PFSK-1 (cell line): ENCODE measurements around the gene DLG4.

ENCODE experiments used
- FOXP2 ChIP-seq: optimal IDR thresholded peaks from 2 replicates; pipeline ENCODE3; 2011; ENCODE audit warnings: borderline replicate concordance, control low read depth, inconsistent platforms; ENCODE audit not compliant: insufficient read depth; ENCODE audit errors: extremely low read length, extremely low read depth
- POLR2AphosphoS5 ChIP-seq: IDR thresholded peaks from 2 replicates; pipeline ENCODE4 v1.6.1; 2012; ENCODE audit warnings: low read depth, mild to moderate bottlenecking, control low read depth, low read length, moderate library complexity
- REST ChIP-seq, 2 experiments: IDR thresholded peaks; 2 replicates each; pipeline versions ENCODE4 v1.6.1 to v1.8.0; 2011 to 2012; ENCODE audit warnings: low read depth in 2 of 2, low read length in 2 of 2, control low read depth in 1 of 2, inconsistent platforms in 1 of 2, mild to moderate bottlenecking in 1 of 2, moderate library complexity in 1 of 2; ENCODE audit not compliant: insufficient read depth in 1 of 2
- SIN3A ChIP-seq: IDR thresholded peaks from 2 replicates; pipeline ENCODE4 v1.6.1; 2012; ENCODE audit warnings: mild to moderate bottlenecking, low read length, moderate library complexity, borderline replicate concordance; ENCODE audit not compliant: insufficient read depth
- TAF1 ChIP-seq: IDR thresholded peaks from 2 replicates; pipeline ENCODE4 v1.6.1; 2012; ENCODE audit warnings: low read length, control low read depth, borderline replicate concordance; ENCODE audit not compliant: insufficient read depth

DLG4 gene

GRCh38 chr17:7217113-7217987, 2.3 kb downstream of the DLG4 start:
- no peak for TF ChIP-seq SIN3A
- no peak for TF ChIP-seq POLR2AphosphoS5

- TF ChIP-seq REST (IDR thresholded peaks at IDR 0.05; ENCODE audit: insufficient read depth in 1 of 2, low read depth in 2 of 2, low read length in 2 of 2) (no peak), TAF1 (0 out of 2 replicates have a peak, but pooled peaks have one; percentile 14)
Measured at GRCh38 chr17:7216242-7217112, 3.2 kb downstream of the DLG4 start.

GRCh38 chr17:7215652-7216180, 3.9 kb downstream of the DLG4 start:
- no peak for TF ChIP-seq REST (IDR thresholded peaks at IDR 0.05; ENCODE audit: insufficient read depth in 1 of 2, low read depth in 2 of 2, low read length in 2 of 2)
- peak; percentile 50; the same call in 1 of the 2 replicates for TF ChIP-seq TAF1

- no peak for TF ChIP-seq TAF1
- TF ChIP-seq REST (IDR thresholded peaks at IDR 0.05; ENCODE audit: insufficient read depth in 1 of 2, low read depth in 2 of 2, low read length in 2 of 2), result no peak
- TF ChIP-seq POLR2AphosphoS5, result no peak
- no peak for TF ChIP-seq FOXP2
- TF ChIP-seq SIN3A, result no peak
Measured at GRCh38 chr17:7215136-7215638, 4.4 kb downstream of the DLG4 start.

GRCh38 chr17:7214300-7215135, 5.1 kb downstream of the DLG4 start:
- TF ChIP-seq REST (IDR thresholded peaks at IDR 0.05; ENCODE audit: insufficient read depth in 1 of 2, low read depth in 2 of 2, low read length in 2 of 2), result no peak
- TF ChIP-seq POLR2AphosphoS5, result no peak
- TF ChIP-seq SIN3A, result peak; percentile 75; the same call in 1 of the 2 replicates
